ENCODE data around the gene ZNF862.

- TF ChIP-seq CTCF (conservative IDR thresholded peaks at IDR 0.05; ENCODE audit: low read length) (no peak), EZH2phosphoT487 (IDR thresholded peaks at IDR 0.05; ENCODE audit: borderline replicate concordance) (no peak)
Observed at GRCh38 chr7:149816267-149816751, 21.9 kb upstream of the ZNF862 start.
